ENCODE measurements around the gene INCA1.

DNA sequence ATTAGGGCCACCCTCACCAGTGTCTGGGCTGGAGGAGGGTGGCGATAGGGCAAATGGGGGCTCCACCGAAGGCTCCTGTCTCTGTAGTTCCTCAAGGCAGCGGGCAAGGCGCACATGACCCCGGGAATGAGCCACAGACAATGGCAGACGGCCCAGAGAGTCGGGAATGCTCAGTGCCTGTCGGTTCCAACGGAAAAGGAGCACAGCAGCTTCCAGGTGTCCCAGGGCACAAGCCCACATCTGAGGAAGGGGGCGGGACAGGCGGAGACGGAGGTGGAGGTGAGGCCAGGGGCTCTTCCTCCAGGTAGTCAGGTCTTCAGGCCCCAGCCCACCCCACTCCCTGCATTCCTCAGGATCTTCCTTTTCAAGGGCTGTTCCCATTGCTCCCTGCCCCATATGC lies 24.6 kb downstream of the INCA1 start:
- no peak for TF ChIP-seq POLR2A (IDR thresholded peaks at IDR 0.05)
- TF ChIP-seq, protein P1, sequence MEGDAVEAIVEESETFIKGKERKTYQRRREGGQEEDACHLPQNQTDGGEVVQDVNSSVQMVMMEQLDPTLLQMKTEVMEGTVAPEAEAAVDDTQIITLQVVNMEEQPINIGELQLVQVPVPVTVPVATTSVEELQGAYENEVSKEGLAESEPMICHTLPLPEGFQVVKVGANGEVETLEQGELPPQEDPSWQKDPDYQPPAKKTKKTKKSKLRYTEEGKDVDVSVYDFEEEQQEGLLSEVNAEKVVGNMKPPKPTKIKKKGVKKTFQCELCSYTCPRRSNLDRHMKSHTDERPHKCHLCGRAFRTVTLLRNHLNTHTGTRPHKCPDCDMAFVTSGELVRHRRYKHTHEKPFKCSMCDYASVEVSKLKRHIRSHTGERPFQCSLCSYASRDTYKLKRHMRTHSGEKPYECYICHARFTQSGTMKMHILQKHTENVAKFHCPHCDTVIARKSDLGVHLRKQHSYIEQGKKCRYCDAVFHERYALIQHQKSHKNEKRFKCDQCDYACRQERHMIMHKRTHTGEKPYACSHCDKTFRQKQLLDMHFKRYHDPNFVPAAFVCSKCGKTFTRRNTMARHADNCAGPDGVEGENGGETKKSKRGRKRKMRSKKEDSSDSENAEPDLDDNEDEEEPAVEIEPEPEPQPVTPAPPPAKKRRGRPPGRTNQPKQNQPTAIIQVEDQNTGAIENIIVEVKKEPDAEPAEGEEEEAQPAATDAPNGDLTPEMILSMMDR (IDR thresholded peaks at IDR 0.05) = no peak
